ENCODE measurements around the gene GRID1.
"Not testable (repeated sequence)": the region's sequence is repeated elsewhere in the genome, so short reads cannot be mapped to it uniquely, and the experiment has no call there.

The GRID1 gene

DNA sequence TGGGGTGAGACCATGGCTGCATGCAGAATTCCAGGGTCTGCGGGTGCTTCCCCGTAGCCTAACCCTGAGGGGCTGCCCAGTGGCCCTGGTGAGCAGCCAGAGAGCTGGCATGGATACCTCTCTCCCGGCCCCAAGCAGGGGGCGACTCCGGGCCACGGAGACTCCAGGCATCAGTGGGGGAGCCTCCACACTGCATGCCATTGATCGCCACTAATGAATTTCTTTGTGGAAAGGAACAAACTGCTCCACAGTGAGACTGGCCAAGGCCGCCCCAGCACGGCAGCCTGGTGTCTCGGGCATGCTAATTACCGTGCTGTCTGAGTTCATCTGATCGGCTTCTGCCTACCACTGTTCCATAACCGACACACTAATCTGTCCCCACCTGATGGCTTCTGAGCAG, 184.4 kb downstream of the GRID1 start:
- Histone ChIP-seq H3K4me3 (no peak overlapping the region), H3K9ac (ENCODE audit: insufficient read length) (no peak overlapping the region), H3K36me3 (ENCODE audit: insufficient read depth, low read length) (no peaks in the 10 kb centered on the region), H3K27ac (no peak overlapping the region), H3K9me3 (ENCODE audit: low read depth, low read length) (no peaks in the 10 kb centered on the region)
- no peak for TF ChIP-seq POLR2AphosphoS5 (IDR thresholded peaks at IDR 0.05; ENCODE audit: borderline replicate concordance, low read depth, low read length)
- TF ChIP-seq FOXP2 (optimal IDR thresholded peaks at IDR 0.05; ENCODE audit: control extremely low read depth, extremely low read length, insufficient read depth): no peak
- TF ChIP-seq EZH2 (IDR thresholded peaks at IDR 0.05): no peak
- DNase-seq (ENCODE audit: low read depth, low spot score): no peak

DNA sequence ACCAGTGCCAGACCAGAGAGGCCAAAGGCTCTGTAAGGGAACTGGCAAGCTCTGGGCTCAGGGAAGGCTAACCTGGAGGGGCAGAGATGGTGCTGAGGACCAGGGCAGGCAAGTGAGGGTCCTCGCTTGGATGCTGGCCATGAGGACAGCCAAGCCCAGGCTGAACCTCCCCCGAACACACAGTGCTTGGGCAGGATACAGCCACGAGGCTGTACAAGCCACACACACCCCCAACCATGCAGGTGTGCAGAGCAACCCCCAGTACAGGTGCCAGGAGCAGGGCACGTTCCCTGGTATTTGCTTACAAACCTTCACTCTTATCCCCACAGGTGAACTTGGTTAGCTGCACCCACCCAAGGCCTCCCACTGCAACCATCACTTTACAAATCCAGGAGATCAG, 185.7 kb downstream of the GRID1 start:
- no peak for TF ChIP-seq EZH2 (IDR thresholded peaks at IDR 0.05)
- no peak for TF ChIP-seq FOXP2 (optimal IDR thresholded peaks at IDR 0.05; ENCODE audit: control extremely low read depth, extremely low read length, insufficient read depth)
- TF ChIP-seq POLR2AphosphoS5 (IDR thresholded peaks at IDR 0.05; ENCODE audit: borderline replicate concordance, low read depth, low read length): no peak

DNA sequence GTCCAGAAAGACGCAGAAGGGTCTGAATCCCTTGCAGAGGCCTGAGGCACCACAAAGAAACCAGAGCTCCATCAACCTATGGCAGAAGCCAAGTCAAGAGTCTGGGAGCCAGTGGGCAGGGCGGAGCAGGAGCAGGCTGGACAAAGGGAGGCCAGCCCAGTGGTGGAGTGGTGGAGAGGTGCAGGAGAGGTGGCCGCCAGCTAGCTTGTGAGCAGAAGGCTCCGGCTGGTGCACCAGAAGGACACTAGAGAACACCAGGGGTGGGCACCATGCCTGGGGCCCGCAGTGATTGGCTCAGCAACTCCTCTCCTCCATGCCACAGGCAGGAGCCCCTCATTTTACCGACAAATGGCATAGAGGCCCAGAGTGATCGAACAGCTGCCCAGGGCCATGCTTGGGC, 186.6 kb downstream of the GRID1 start:
- Histone ChIP-seq H3K4me3 (no peak overlapping the region), H3K27ac (no peak overlapping the region), H3K36me3 (ENCODE audit: insufficient read depth, low read length) (no peaks in the 10 kb centered on the region), H3K9me3 (ENCODE audit: low read depth, low read length) (no peaks in the 10 kb centered on the region), H3K9ac (ENCODE audit: insufficient read length) (no peak overlapping the region)
- TF ChIP-seq FOXP2 (optimal IDR thresholded peaks at IDR 0.05; ENCODE audit: control extremely low read depth, extremely low read length, insufficient read depth) (no peak), EZH2 (IDR thresholded peaks at IDR 0.05) (no peak), POLR2AphosphoS5 (IDR thresholded peaks at IDR 0.05; ENCODE audit: borderline replicate concordance, low read depth, low read length) (no peak)
- no peak for DNase-seq (ENCODE audit: low read depth, low spot score)

More for the DNA sequence above, 185.7 kb downstream of the GRID1 start:
- H3K36me3 ChIP-seq (ENCODE audit: insufficient read depth, low read length): no peaks in the 10 kb centered on the region
- no peaks in the 10 kb centered on the region for H3K9me3 ChIP-seq (ENCODE audit: low read depth, low read length)
- no peak for DNase-seq (ENCODE audit: low read depth, low spot score)
- no peak overlapping the region for H3K4me3 ChIP-seq
- no peak overlapping the region for H3K27ac ChIP-seq
- H3K9ac ChIP-seq (ENCODE audit: insufficient read length): no peak overlapping the region

DNA sequence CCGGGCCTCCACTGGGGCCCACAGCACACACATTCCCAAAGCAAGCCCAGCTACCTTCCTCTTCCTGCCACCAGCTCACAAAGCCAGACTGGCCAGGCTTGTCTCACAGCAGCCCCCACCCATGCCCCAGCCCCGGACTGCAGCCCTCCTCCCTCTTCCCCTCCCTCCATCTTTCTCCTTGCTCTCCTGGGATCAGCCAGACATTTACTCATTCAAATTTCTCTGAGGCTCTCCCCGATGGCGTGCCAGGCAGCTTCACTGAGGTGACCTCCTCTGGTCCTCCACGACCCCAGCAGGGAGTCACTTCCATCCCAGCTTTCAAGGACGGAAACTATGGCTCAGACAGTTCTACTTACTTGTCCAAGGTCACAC, 187.5 kb downstream of the GRID1 start:
- H3K4me3 ChIP-seq: no peak overlapping the region
- H3K36me3 ChIP-seq (ENCODE audit: insufficient read depth, low read length): no peaks in the 10 kb centered on the region
- H3K27ac ChIP-seq: no peak overlapping the region
- TF ChIP-seq POLR2AphosphoS5 (IDR thresholded peaks at IDR 0.05; ENCODE audit: borderline replicate concordance, low read depth, low read length) (no peak), EZH2 (IDR thresholded peaks at IDR 0.05) (no peak), FOXP2 (optimal IDR thresholded peaks at IDR 0.05; ENCODE audit: control extremely low read depth, extremely low read length, insufficient read depth) (no peak)
- DNase-seq (ENCODE audit: low read depth, low spot score): no peak
- no peaks in the 10 kb centered on the region for H3K9me3 ChIP-seq (ENCODE audit: low read depth, low read length)
- H3K9ac ChIP-seq (ENCODE audit: insufficient read length): no peak overlapping the region

DNA sequence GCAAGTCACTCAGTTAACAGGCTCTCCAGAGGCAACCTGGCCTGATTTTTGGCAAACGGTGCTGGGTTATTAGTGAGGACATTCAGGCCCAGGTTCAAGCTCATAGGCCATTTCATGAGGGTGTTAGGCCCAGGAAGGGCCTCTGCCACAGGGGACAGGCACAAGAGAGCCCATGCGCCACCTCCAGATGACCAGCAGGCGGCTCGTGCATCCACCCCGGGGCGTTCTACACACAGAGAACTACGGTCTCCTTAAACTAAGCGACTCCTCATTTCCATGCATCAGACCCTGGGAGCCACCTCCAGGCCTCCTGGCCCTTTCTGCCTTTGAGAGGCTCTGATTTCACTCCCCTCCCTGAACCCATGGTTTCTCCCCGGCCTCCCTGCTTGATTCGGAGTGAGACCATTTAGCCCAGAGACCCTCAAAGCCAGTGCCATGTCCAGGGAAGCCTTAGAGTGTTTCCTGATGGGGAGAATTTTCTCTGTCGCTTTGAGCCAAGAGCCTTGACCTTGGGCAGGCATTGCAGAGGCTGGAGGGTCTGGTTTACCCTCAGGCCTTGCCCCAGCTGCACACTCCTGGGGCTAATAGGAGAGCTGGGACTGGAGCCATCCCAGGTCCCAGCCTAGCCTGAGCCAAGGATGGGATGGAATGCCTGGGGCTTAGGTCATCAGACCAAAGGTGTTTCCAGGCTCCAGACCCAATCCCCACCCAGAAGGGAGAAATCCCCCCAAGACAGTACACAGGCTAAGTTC, 188.0 kb downstream of the GRID1 start:
- Histone ChIP-seq H3K4me3 (no peak overlapping the region), H3K36me3 (ENCODE audit: insufficient read depth, low read length) (no peaks in the 10 kb centered on the region), H3K27ac (no peak overlapping the region), H3K9me3 (ENCODE audit: low read depth, low read length) (no peaks in the 10 kb centered on the region), H3K9ac (ENCODE audit: insufficient read length) (no peak overlapping the region)
- DNase-seq (ENCODE audit: low read depth, low spot score): no peak
- TF ChIP-seq FOXP2 (optimal IDR thresholded peaks at IDR 0.05; ENCODE audit: control extremely low read depth, extremely low read length, insufficient read depth) (no peak), POLR2AphosphoS5 (IDR thresholded peaks at IDR 0.05; ENCODE audit: borderline replicate concordance, low read depth, low read length) (no peak), EZH2 (IDR thresholded peaks at IDR 0.05) (no peak)

DNA sequence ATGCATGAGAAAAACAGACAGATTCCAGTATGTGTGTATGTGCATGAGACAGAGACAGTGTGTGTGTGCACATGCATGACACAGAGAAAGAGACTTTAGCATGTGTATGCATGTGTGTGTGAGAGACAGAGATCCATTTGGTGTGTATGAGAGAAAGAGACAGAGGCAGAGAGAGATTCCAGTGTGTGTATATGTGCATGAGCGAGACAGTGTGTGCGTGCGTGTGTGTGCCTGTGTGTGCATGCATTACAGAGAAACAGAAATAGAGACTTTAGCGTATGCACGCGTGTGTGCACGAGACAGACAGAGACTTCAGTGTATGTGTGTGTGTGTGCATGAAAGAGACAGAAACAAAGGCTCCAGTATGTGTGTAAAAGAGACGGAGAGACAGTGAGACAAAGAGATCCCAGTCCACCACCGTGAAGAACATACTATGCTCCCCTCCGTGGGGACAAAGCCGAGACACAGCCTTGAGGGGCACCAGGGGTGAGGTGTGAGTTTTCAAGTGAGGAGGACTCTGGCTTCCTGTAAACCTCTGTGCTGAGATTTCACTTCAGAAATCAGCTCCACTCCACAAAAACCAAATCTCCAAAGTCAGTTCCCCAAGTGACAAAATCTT, 188.9 kb downstream of the GRID1 start:
- TF ChIP-seq FOXP2 (optimal IDR thresholded peaks at IDR 0.05; ENCODE audit: control extremely low read depth, extremely low read length, insufficient read depth): no peak
- Histone ChIP-seq H3K9ac (ENCODE audit: insufficient read length) (no peak overlapping the region), H3K4me3 (no peak overlapping the region), H3K27ac (no peak overlapping the region), H3K9me3 (ENCODE audit: low read depth, low read length) (no peaks in the 10 kb centered on the region), H3K36me3 (ENCODE audit: insufficient read depth, low read length) (no peaks in the 10 kb centered on the region)
- no peak for DNase-seq (ENCODE audit: low read depth, low spot score)

DNA sequence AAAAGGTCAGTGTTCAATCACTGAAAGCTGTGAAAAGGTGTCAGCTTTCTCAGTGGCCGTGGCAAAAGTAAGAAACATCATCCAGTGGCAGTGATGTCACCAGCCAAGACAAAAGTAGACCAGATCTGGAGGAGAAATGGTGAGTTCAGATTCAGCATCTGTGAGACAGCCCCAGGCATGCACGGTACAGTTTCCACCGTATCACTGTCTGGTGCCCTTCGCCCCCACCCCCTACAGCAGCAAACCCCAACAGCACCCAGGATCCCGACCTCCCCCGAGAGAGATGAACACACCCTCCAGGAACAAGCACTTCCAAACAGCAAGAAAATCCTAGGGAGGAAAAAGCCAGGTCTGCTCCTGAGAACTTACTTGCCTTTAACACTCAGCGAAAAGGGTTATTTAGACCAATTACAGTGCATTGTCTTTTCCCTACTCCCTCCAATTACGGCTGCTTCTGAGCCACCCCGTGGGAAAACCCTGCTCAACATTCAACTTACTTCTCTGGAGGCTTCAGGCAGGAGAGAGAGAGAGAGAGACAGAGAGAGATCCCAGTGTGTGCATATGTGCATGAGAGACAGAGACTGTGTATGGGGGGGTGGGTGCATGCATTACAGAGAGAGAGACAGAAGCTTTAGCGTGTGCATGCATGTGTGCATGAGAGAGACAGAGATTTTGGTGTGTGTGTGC, 189.6 kb downstream of the GRID1 start:
- no peak overlapping the region for H3K9ac ChIP-seq (ENCODE audit: insufficient read length)
- H3K4me3 ChIP-seq: no peak overlapping the region
- TF ChIP-seq POLR2AphosphoS5 (IDR thresholded peaks at IDR 0.05; ENCODE audit: borderline replicate concordance, low read depth, low read length) (no peak), FOXP2 (optimal IDR thresholded peaks at IDR 0.05; ENCODE audit: control extremely low read depth, extremely low read length, insufficient read depth) (no peak), EZH2 (IDR thresholded peaks at IDR 0.05) (no peak)
- H3K9me3 ChIP-seq (ENCODE audit: low read depth, low read length): no peaks in the 10 kb centered on the region
- DNase-seq (ENCODE audit: low read depth, low spot score): no peak
- H3K36me3 ChIP-seq (ENCODE audit: insufficient read depth, low read length): no peaks in the 10 kb centered on the region
- no peak overlapping the region for H3K27ac ChIP-seq

DNA sequence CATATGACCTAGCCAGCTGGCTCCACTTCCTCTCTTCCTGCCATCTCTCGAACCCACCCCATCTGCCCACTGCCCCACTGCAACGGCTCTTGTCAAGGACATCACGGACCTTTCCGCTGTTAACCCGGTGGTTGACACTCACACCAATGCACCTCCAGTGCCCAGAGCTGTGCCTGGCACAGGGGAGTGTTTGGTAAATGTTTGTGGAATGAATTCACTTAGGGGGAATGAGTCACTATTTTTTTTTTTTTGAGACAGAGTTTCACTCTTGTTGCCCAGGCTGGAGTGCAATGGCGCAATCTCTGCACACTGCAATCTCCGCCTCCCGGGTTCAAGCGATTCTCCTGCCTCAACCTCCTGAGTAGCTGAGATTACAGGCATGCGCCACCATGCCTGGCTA, 191.1 kb downstream of the GRID1 start:
- H3K27ac ChIP-seq; H3K36me3 ChIP-seq (ENCODE audit: insufficient read depth, low read length); H3K9ac ChIP-seq (ENCODE audit: insufficient read length); H3K9me3 ChIP-seq (ENCODE audit: low read depth, low read length); H3K4me3 ChIP-seq; DNase-seq (ENCODE audit: low read depth, low spot score): not testable (repeated sequence)
